Heart left ventricle (tissue), 16 donors: ENCODE measurements around the gene ASB6. TPM values are rescaled to one million over a fixed set of nuclear protein-coding genes. Genes with fewer than 3 reads are reported as not detected.
"Not testable (repeated sequence)": the region's sequence is repeated elsewhere in the genome, so short reads cannot be mapped to it uniquely, and the experiment has no call there.

ENCODE experiments used
- ATAC-seq, 4 donors: fragments of 200-7000 bp; cut with Tn5 transposase; one replicate each; pipeline ENCODE4 v1.9.1; 2020 to 2022; ENCODE audit warnings: moderate library complexity in 4 of 4, mild to moderate bottlenecking in 3 of 4, moderate number of reproducible peaks in 1 of 4
- DNase-seq, 5 donors: peaks; one replicate each; pipeline ENCODE4 v3.0.0-alpha.2; 2020
- H3K27ac ChIP-seq, 12 donors: fragments of 200-600 bp; sonication (generic) in 4 of 12; one replicate each; pipeline versions ENCODE4 v1.5.0 to v1.8.0; 2016 to 2022; ENCODE audit warnings: mild to moderate bottlenecking in 2 of 12
- H3K27me3 ChIP-seq, 9 donors: fragments of 200-600 bp; sonication (generic) in 2 of 9; one replicate each; pipeline versions ENCODE4 v1.5.1 to v1.8.0; 2016 to 2022; ENCODE audit warnings: mild to moderate bottlenecking in 3 of 9
- H3K36me3 ChIP-seq, 9 donors: fragments of 200-600 bp; sonication (generic) in 2 of 9; one replicate each; pipeline versions ENCODE4 v1.5.0 to v1.8.0; 2018 to 2022; ENCODE audit warnings: mild to moderate bottlenecking in 2 of 9
- H3K4me1 ChIP-seq, 12 donors: fragments of 200-600 bp; sonication (generic) in 4 of 12; one replicate each; pipeline versions ENCODE4 v1.5.0 to v1.8.0; 2016 to 2022; ENCODE audit warnings: mild to moderate bottlenecking in 3 of 12
- H3K4me3 ChIP-seq, 12 donors: fragments of 200-600 bp; sonication (generic) in 4 of 12; one replicate each; pipeline versions ENCODE4 v1.5.0 to v1.8.0; 2017 to 2022; ENCODE audit warnings: mild to moderate bottlenecking in 9 of 12, moderate library complexity in 4 of 12
- H3K9me3 ChIP-seq, 12 donors: fragments of 200-600 bp; sonication (generic) in 4 of 12; one replicate each; pipeline versions ENCODE4 v1.5.0 to v1.8.0; 2016 to 2022; ENCODE audit warnings: mild to moderate bottlenecking in 1 of 12
- POLR2A ChIP-seq, 2 donors: fragments of 450-650 bp; IDR thresholded peaks; one replicate each; pipeline ENCODE4 v1.6.1; 2017; ENCODE audit warnings: antibody characterized with exemption in 2 of 2, mild to moderate bottlenecking in 2 of 2, moderate library complexity in 2 of 2
- WGBS, 4 donors: extraction: QIAGEN DNeasy Blood & Tissue Kit in 2 of 4; methylation state at CpG; one replicate each; pipeline versions ENCODE4 v1.1.5 to v1.1.7; 2013 to 2018; 5-methylcytosine and 5-hydroxymethylcytosine counted together
- intact Hi-C, 10 donors: fragments of 100-400 bp; cut with DNase I; formaldehyde crosslinking; loops; one replicate each; pipeline versions ENCODE4 v1.11.1 to v1.14.2; 2022
- polyA plus RNA-seq, 2 donors: library from polyadenylated mRNA; stranded (reverse); fragments of 200-250 nt; gene quantifications; one replicate each; pipeline ENCODE4 v1.2.3, GENCODE V29; 2013
- total RNA-seq, 9 donors: library from RNA; depleted of rRNA in 2 of 9; stranded (reverse); fragments of >200 nt in 2 of 9; fragmentation: NEBNext Ultra II Directional in 3 of 9; extraction: Animal tissue kit (Norgen Biotek cat#: 25700) in 3 of 9; gene quantifications; one replicate each; pipeline versions ENCODE4 v1.1.0 to v1.2.4, GENCODE V29; 2016 to 2023
- TF ChIP-seq, protein P1 (sequence below), 12 donors: fragments of 200-600 bp; sonication (generic) in 4 of 12; IDR thresholded peaks; one replicate each; pipeline versions ENCODE4 v1.5.0 to v1.8.0; 2018 to 2022; ENCODE audit warnings: antibody characterized with exemption in 12 of 12, mild to moderate bottlenecking in 5 of 12
- donor health status: ischemic (EF 13 %, LVEDD 7.1; RV severe dilation, severe dysfunction).
- donor health status: healthy with polysubstance abuse.
- donor health status: DM: no; HTN: yes; CAD: no.
- donor health status: DM: no; HTN: no; CAD: no.
- donor health status: ischemic (EF 25% LVEDD 6.9; RV normal size, moderate dysfunction).
- donor health status: ischemic (EF 25% LVEDD 5.7; RV mildly dilated, moderate dysfunction).
- donor health status: healthy.
- donor health status: DM: yes; HTN: yes; CAD: no.
- donor health status: ischemic (EF 35%, LVEDD 5.7; RV mildly dilated, moderate dysfunction).
- donor health status: nonischemic (EF 11% LVEDD 7.7; RV severe dilation, severe dysfunction).
- donor health status: DM: yes; HTN: yes; CAD: no.
- donor health status: PGD.
- donor health status: ischemic (EF 29% LVEDD 5.4; RV normal size, mild dysfunction).
- donor health status: nonischemic (EF 23%, LVEDD 6.1; RV moderate dilation, normal function).

ASB6 gene
- total and polyA plus RNA-seq, 11 donors, result 7.5 to 22.5 (median 10.3) TPM

DNA sequence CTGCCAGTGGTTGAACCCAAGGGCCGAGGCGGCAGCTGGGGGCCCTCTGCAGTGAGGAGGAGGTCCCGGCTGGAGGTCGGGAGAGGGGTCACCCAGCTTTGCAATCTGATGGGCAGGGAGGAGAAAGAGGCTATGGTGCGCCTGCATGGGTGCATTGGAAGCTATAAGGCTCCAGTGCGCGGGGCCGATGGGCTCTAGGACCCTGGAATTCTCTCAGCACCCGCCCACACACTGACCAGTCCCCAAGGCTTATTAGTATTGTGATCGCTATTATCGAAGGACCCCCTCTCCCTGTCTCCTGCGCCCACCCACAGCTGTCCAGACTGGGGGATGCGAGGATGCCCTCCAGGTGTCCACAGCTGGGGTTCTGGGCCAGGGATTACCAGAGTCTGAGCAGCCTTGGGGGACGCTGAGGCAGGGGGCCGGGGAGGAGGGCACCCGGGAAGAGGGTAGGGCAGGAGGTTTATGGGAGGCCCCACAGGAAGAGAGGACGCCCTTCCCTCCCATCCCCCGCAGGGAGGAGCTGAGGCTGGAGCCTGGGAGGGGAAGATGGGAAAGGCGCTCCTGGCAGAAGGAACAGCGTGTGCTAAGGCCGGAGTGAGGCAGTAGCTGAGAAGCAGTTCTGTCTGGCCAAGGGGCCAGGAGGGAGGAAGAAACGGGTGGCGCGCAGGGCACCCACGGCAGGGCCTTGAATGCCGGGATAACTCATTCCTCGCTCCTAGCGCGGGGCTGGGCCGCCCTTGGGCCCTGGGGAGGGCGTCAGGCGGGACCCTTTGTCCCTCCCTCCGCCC, 45.2 kb downstream of the ASB6 start:
- H3K36me3 ChIP-seq, result no peaks in the 10 kb centered on the region
- H3K4me3 ChIP-seq, result peak overlapping the region in 11 of 12 donors; percentile 30 to 62 (median 54)
- H3K27ac ChIP-seq, result peak overlapping the region; percentile 35 to 93 (median 87)
- peaks cover 0 to 37% (median 19%) of the 10 kb centered on the region in 12 donors for H3K4me1 ChIP-seq
- H3K9me3 ChIP-seq, result no peaks in the 10 kb centered on the region
- peaks cover 0 to 21% (median 0%) of the 10 kb centered on the region in 9 donors for H3K27me3 ChIP-seq
- WGBS, 4 donors, result 23 to 32% (median 27%) methylated on average over 32 to 33 of the region's 33 CpGs
- ATAC-seq, result peak; percentile 53 to 90 (median 88)
- peak; percentile 70 to 82 (median 82) for DNase-seq
- TF ChIP-seq, protein P1, sequence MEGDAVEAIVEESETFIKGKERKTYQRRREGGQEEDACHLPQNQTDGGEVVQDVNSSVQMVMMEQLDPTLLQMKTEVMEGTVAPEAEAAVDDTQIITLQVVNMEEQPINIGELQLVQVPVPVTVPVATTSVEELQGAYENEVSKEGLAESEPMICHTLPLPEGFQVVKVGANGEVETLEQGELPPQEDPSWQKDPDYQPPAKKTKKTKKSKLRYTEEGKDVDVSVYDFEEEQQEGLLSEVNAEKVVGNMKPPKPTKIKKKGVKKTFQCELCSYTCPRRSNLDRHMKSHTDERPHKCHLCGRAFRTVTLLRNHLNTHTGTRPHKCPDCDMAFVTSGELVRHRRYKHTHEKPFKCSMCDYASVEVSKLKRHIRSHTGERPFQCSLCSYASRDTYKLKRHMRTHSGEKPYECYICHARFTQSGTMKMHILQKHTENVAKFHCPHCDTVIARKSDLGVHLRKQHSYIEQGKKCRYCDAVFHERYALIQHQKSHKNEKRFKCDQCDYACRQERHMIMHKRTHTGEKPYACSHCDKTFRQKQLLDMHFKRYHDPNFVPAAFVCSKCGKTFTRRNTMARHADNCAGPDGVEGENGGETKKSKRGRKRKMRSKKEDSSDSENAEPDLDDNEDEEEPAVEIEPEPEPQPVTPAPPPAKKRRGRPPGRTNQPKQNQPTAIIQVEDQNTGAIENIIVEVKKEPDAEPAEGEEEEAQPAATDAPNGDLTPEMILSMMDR (IDR thresholded peaks at IDR 0.05), result no peak
- TF ChIP-seq POLR2A (IDR thresholded peaks at IDR 0.05), result peak in 1 of 2 donors; percentile 38
- intact Hi-C loops, result loop anchor here in 2 of 10 donors (5.0 to 10.0 kb wide), 2 partner anchors 99 to 272 kb away; no protein-coding TSS in a partner anchor

DNA sequence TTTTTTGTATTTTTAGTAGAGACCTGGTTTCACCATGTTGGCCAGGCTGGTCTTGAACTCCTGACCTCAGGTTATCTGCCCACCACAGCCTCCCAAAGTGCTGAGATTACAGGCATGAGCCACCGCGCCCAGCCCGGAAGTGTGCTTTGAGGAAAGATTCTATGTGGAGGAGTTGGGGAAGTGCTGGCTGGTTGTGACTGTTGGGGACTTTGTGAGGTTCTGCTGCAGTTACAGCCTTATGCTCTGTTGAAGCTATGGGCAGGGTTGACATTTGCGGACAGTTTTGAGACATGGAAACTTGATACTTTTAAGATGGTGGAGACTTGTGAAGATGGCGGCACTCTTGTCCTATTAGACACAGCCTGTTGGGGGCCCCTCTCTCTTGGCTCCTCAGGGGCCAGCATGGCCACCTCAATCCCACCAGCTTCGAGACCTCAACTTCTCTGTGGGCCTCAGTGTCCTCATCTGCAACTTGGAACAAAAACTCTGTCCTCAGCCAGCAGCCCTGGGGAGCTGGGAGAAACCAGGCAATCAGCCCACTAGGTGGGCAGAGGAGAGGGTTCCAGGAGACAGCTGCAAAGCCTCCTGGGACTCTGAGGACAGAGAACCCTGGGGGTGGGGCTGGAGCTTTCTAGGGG, 45.9 kb downstream of the ASB6 start:
- H3K4me3 ChIP-seq, result peak overlapping the region in 2 of 12 donors; percentile 54 to 55
- ATAC-seq, result no peak
- H3K4me1 ChIP-seq, result peaks cover 0 to 37% (median 19%) of the 10 kb centered on the region in 12 donors
- no peaks in the 10 kb centered on the region for H3K36me3 ChIP-seq
- DNase-seq, result peak in 1 of 5 donors; percentile 42
- TF ChIP-seq POLR2A (IDR thresholded peaks at IDR 0.05), result no peak
- peaks cover 0 to 21% (median 0%) of the 10 kb centered on the region in 9 donors for H3K27me3 ChIP-seq
- H3K27ac ChIP-seq, result peak overlapping the region in 10 of 12 donors; percentile 77 to 93 (median 87)
- 65 to 79% (median 74%) methylated on average over 5 to 6 of the region's 6 CpGs for WGBS, 4 donors
- H3K9me3 ChIP-seq, result no peaks in the 10 kb centered on the region
- intact Hi-C loops, result loop anchor here in 2 of 10 donors (5.0 to 10.0 kb wide), 2 partner anchors 99 to 271 kb away; no protein-coding TSS in a partner anchor

GRCh38 chr9:129595311-129595741, 46.6 kb downstream of the ASB6 start:
- WGBS, 4 donors, result 68 to 79% (median 75%) methylated on average over 5 of the region's 5 CpGs
- peak overlapping the region in 2 of 12 donors; percentile 83 to 90 for H3K27ac ChIP-seq
- TF ChIP-seq, protein P1 (IDR thresholded peaks at IDR 0.05), result no peak
- no peak for TF ChIP-seq POLR2A (IDR thresholded peaks at IDR 0.05)
- H3K36me3 ChIP-seq, result no peaks in the 10 kb centered on the region
- peaks cover 0 to 21% (median 0%) of the 10 kb centered on the region in 9 donors for H3K27me3 ChIP-seq
- DNase-seq (no peak), ATAC-seq (no peak)
- no peak overlapping the region for H3K4me3 ChIP-seq
- peaks cover 0 to 37% (median 19%) of the 10 kb centered on the region in 12 donors for H3K4me1 ChIP-seq
- H3K9me3 ChIP-seq, result no peaks in the 10 kb centered on the region
- intact Hi-C loops, result loop anchor here in 2 of 10 donors (5.0 to 10.0 kb wide), 2 partner anchors 98 to 271 kb away; no protein-coding TSS in a partner anchor

DNA sequence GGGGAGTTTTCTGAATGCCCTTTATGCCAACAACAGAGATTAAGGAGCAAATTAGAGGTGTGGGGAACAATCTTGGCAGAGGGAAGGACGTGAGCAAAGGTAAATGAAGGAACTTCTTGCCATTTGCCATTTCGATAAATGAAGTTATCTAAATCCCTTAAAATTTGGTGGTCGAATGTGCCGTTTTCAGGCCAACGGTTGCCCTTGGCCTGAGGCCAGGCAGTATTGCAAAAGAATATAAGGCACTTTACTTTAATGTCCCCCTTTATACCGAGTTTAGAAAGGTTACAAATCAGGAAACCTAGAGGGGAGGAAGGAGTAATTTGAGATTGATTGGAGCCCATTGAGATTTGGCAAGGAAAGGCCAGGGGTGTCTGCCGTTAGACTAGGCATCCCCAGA, 47.3 kb downstream of the ASB6 start:
- Histone ChIP-seq H3K27me3 (peaks cover 0 to 21% (median 0%) of the 10 kb centered on the region in 9 donors), H3K4me1 (peaks cover 0 to 37% (median 19%) of the 10 kb centered on the region in 12 donors), H3K36me3 (no peaks in the 10 kb centered on the region), H3K9me3 (no peaks in the 10 kb centered on the region), H3K4me3 (no peak overlapping the region), H3K27ac (peak overlapping the region in 1 of 12 donors; percentile 24)
- TF ChIP-seq, protein P1 (IDR thresholded peaks at IDR 0.05), result no peak
- no peak for TF ChIP-seq POLR2A (IDR thresholded peaks at IDR 0.05)
- no peak for ATAC-seq
- 67 to 76% (median 71%) methylated on average over 7 of the region's 7 CpGs for WGBS, 4 donors
- intact Hi-C loops, result loop anchor here in 2 of 10 donors (5.0 to 10.0 kb wide), 2 partner anchors 97 to 270 kb away; no protein-coding TSS in a partner anchor
- DNase-seq, result no peak

GRCh38 chr9:129592790-129593189, 49.2 kb downstream of the ASB6 start:
- intact Hi-C loops, result loop anchor here in 1 of 10 donors (10.0 kb wide), 1 partner anchor 268 kb away; no protein-coding TSS in a partner anchor
- H3K27ac ChIP-seq, H3K9me3 ChIP-seq, ATAC-seq, H3K36me3 ChIP-seq, DNase-seq, H3K4me3 ChIP-seq: not testable (repeated sequence)
- H3K27me3 ChIP-seq, result peaks cover 0 to 11% (median 0%) of the 10 kb centered on the region in 9 donors
- peaks cover 0 to 31% (median 15%) of the 10 kb centered on the region in 12 donors for H3K4me1 ChIP-seq
- WGBS, 4 donors, result 88 to 90% (median 88%) methylated on average over 9 to 10 of the region's 10 CpGs
